ENCODE data around the gene STMN1.
A peak's percentile ranks its signal among the peaks of the same experiment; 100 is the strongest.

STMN1 gene

GRCh38 chr1:25858494-25858893 is 47.7 kb downstream of the STMN1 start:
- TF ChIP-seq CTCF (IDR thresholded peaks at IDR 0.05; ENCODE audit: low read length) = no peak
- no peak for TF ChIP-seq EZH2 (optimal IDR thresholded peaks at IDR 0.05; ENCODE audit: low read depth, low read length)
- TF ChIP-seq EZH2phosphoT487 (IDR thresholded peaks at IDR 0.05; ENCODE audit: low read length) = no peak
- Histone ChIP-seq H3K9me3 (replicated peaks; ENCODE audit: insufficient read depth, low read length) (no peaks in the 10 kb centered on the region), H3K9ac (ENCODE audit: low read length) (peak overlapping the region; percentile 64; the same call in 1 of the 2 replicates), H2AFZ (ENCODE audit: low read length) (peak overlapping the region; percentile 95), H3K9me2 (replicated peaks; ENCODE audit: insufficient read depth, low read length) (no peaks in the 10 kb centered on the region), H3K27me3 (replicated peaks; ENCODE audit: insufficient read depth, low read length) (no peaks in the 10 kb centered on the region), H3F3A (ENCODE audit: insufficient read depth, low read length) (no peaks in the 10 kb centered on the region; the same call in 1 of the 2 replicates), H3K36me3 (replicated peaks; ENCODE audit: insufficient read depth, low read length) (no peaks in the 10 kb centered on the region), H3K79me2 (ENCODE audit: low read length) (peaks cover 22% of the 10 kb centered on the region), H3K4me3 (ENCODE audit: low read length) (peak overlapping the region; percentile 82), H3K4me1 (ENCODE audit: low read length) (peaks cover 6% of the 10 kb centered on the region), H4K20me1 (ENCODE audit: insufficient read depth, low read length) (no peaks in the 10 kb centered on the region), H3K27ac (ENCODE audit: low read length) (no peak overlapping the region), H3K4me2 (ENCODE audit: low read depth, low read length) (peak overlapping the region; percentile 95)
- no peak for DNase-seq

GRCh38 chr1:25856856-25857255 is 49.4 kb downstream of the STMN1 start:
- Histone ChIP-seq H3K9ac (ENCODE audit: low read length) (no peak overlapping the region), H2AFZ (ENCODE audit: low read length) (no peak overlapping the region), H3K36me3 (replicated peaks; ENCODE audit: insufficient read depth, low read length) (no peaks in the 10 kb centered on the region), H3K79me2 (ENCODE audit: low read length) (peaks cover 23% of the 10 kb centered on the region), H3F3A (ENCODE audit: insufficient read depth, low read length) (no peaks in the 10 kb centered on the region; the same call in 1 of the 2 replicates), H3K27ac (ENCODE audit: low read length) (no peak overlapping the region), H3K4me1 (ENCODE audit: low read length) (peaks cover 6% of the 10 kb centered on the region), H3K9me2 (replicated peaks; ENCODE audit: insufficient read depth, low read length) (no peaks in the 10 kb centered on the region), H3K27me3 (replicated peaks; ENCODE audit: insufficient read depth, low read length) (no peaks in the 10 kb centered on the region), H3K4me3 (ENCODE audit: low read length) (no peak overlapping the region), H3K4me2 (ENCODE audit: low read depth, low read length) (no peak overlapping the region), H4K20me1 (ENCODE audit: insufficient read depth, low read length) (no peaks in the 10 kb centered on the region), H3K9me3 (replicated peaks; ENCODE audit: insufficient read depth, low read length) (no peaks in the 10 kb centered on the region)
- TF ChIP-seq EZH2phosphoT487 (IDR thresholded peaks at IDR 0.05; ENCODE audit: low read length) (no peak), CTCF (IDR thresholded peaks at IDR 0.05; ENCODE audit: low read length) (no peak), EZH2 (optimal IDR thresholded peaks at IDR 0.05; ENCODE audit: low read depth, low read length) (no peak)
- no peak for DNase-seq

GRCh38 chr1:25854554-25854953 is 51.7 kb downstream of the STMN1 start:
- H3K9me2 ChIP-seq (replicated peaks; ENCODE audit: insufficient read depth, low read length) = no peaks in the 10 kb centered on the region
- no peak overlapping the region for H3K4me2 ChIP-seq (ENCODE audit: low read depth, low read length)
- peaks cover 6% of the 10 kb centered on the region for H3K4me1 ChIP-seq (ENCODE audit: low read length)
- no peak overlapping the region for H2AFZ ChIP-seq (ENCODE audit: low read length)
- DNase-seq = no peak
- H3K27me3 ChIP-seq (replicated peaks; ENCODE audit: insufficient read depth, low read length) = no peaks in the 10 kb centered on the region
- H3K9me3 ChIP-seq (replicated peaks; ENCODE audit: insufficient read depth, low read length) = no peaks in the 10 kb centered on the region
- no peak for TF ChIP-seq EZH2 (optimal IDR thresholded peaks at IDR 0.05; ENCODE audit: low read depth, low read length)
- TF ChIP-seq EZH2phosphoT487 (IDR thresholded peaks at IDR 0.05; ENCODE audit: low read length) = no peak
- no peak for TF ChIP-seq CTCF (IDR thresholded peaks at IDR 0.05; ENCODE audit: low read length)
- no peak overlapping the region for H3K4me3 ChIP-seq (ENCODE audit: low read length)
- H4K20me1 ChIP-seq (ENCODE audit: insufficient read depth, low read length) = no peaks in the 10 kb centered on the region
- H3K27ac ChIP-seq (ENCODE audit: low read length) = no peak overlapping the region
- H3K36me3 ChIP-seq (replicated peaks; ENCODE audit: insufficient read depth, low read length) = no peaks in the 10 kb centered on the region
- H3F3A ChIP-seq (ENCODE audit: insufficient read depth, low read length) = no peaks in the 10 kb centered on the region; the same call in 1 of the 2 replicates
- H3K9ac ChIP-seq (ENCODE audit: low read length) = no peak overlapping the region
- peaks cover 23% of the 10 kb centered on the region for H3K79me2 ChIP-seq (ENCODE audit: low read length)

Measured in MM.1S (cell line).